ENCODE measurements around the gene KCNQ5. TPM values are rescaled to one million over a fixed set of nuclear protein-coding genes. Genes with fewer than 3 reads are reported as not detected.

The KCNQ5 gene
- total RNA-seq, 1 experiment from 2014 or later, result 17.8 TPM

GRCh38 chr6:72672906-72673305 lies 51.0 kb downstream of the KCNQ5 start:
- no peak for TF ChIP-seq EZH2 (IDR thresholded peaks at IDR 0.05; ENCODE audit: borderline replicate concordance, low read depth, low read length, poor library complexity, severe bottlenecking)
- Histone ChIP-seq H3K27ac (ENCODE audit: low read depth, low read length, poor library complexity, severe bottlenecking) (no peak overlapping the region), H3K9me3 (ENCODE audit: low read depth, low read length, poor library complexity, severe bottlenecking) (no peaks in the 10 kb centered on the region), H3K4me3 (ENCODE audit: low read depth, low read length, poor library complexity, severe bottlenecking) (no peak overlapping the region), H3K36me3 (ENCODE audit: insufficient read depth, low read length, poor library complexity, severe bottlenecking) (no peaks in the 10 kb centered on the region), H3K4me1 (ENCODE audit: insufficient read depth, low read length, poor library complexity, severe bottlenecking) (peaks cover 18% of the 10 kb centered on the region), H3K27me3 (replicated peaks; ENCODE audit: insufficient read depth, low read depth, low read length, poor library complexity) (no peaks in the 10 kb centered on the region)
- CTCF ChIA-PET, result no interaction called here
- POLR2A ChIA-PET (ENCODE audit: low non-redundant PET), result no interaction called here
- peak; percentile 45 for DNase-seq (ENCODE audit: low spot score)
- BruUV-seq (replicated peaks), result no TSS peak
- intact Hi-C loops (cut with micrococcal nuclease; ENCODE audit: unreplicated experiment), result no loop called here

GRCh38 chr6:72674842-72675241 lies 53.0 kb downstream of the KCNQ5 start:
- ChIA-PET POLR2A (ENCODE audit: low non-redundant PET) (no interaction called here), CTCF (no interaction called here)
- no TSS peak for BruUV-seq (replicated peaks)
- Histone ChIP-seq H3K27ac (ENCODE audit: low read depth, low read length, poor library complexity, severe bottlenecking) (no peak overlapping the region), H3K4me3 (ENCODE audit: low read depth, low read length, poor library complexity, severe bottlenecking) (no peak overlapping the region), H3K4me1 (ENCODE audit: insufficient read depth, low read length, poor library complexity, severe bottlenecking) (peaks cover 18% of the 10 kb centered on the region), H3K27me3 (replicated peaks; ENCODE audit: insufficient read depth, low read depth, low read length, poor library complexity) (no peaks in the 10 kb centered on the region), H3K36me3 (ENCODE audit: insufficient read depth, low read length, poor library complexity, severe bottlenecking) (no peaks in the 10 kb centered on the region), H3K9me3 (ENCODE audit: low read depth, low read length, poor library complexity, severe bottlenecking) (no peaks in the 10 kb centered on the region)
- no peak for DNase-seq (ENCODE audit: low spot score)
- intact Hi-C loops (cut with micrococcal nuclease; ENCODE audit: unreplicated experiment), result no loop called here
- TF ChIP-seq EZH2 (IDR thresholded peaks at IDR 0.05; ENCODE audit: borderline replicate concordance, low read depth, low read length, poor library complexity, severe bottlenecking) (no peak), CTCF (conservative IDR thresholded peaks at IDR 0.05; ENCODE audit: low read depth, low read length) (no peak)

- peaks cover 18% of the 10 kb centered on the region for H3K4me1 ChIP-seq (ENCODE audit: insufficient read depth, low read length, poor library complexity, severe bottlenecking)
- ChIA-PET CTCF (no interaction called here), POLR2A (ENCODE audit: low non-redundant PET) (no interaction called here)
- no peak overlapping the region for H3K4me3 ChIP-seq (ENCODE audit: low read depth, low read length, poor library complexity, severe bottlenecking)
- H3K36me3 ChIP-seq (ENCODE audit: insufficient read depth, low read length, poor library complexity, severe bottlenecking), result no peaks in the 10 kb centered on the region
- no peak overlapping the region for H3K27ac ChIP-seq (ENCODE audit: low read depth, low read length, poor library complexity, severe bottlenecking)
- H3K27me3 ChIP-seq (replicated peaks; ENCODE audit: insufficient read depth, low read depth, low read length, poor library complexity), result no peaks in the 10 kb centered on the region
- no peak for DNase-seq (ENCODE audit: low spot score)
- no TSS peak for BruUV-seq (replicated peaks)
- no peaks in the 10 kb centered on the region for H3K9me3 ChIP-seq (ENCODE audit: low read depth, low read length, poor library complexity, severe bottlenecking)
- intact Hi-C loops (cut with micrococcal nuclease; ENCODE audit: unreplicated experiment), result no loop called here
- TF ChIP-seq EZH2 (IDR thresholded peaks at IDR 0.05; ENCODE audit: borderline replicate concordance, low read depth, low read length, poor library complexity, severe bottlenecking), result no peak
- no peak for TF ChIP-seq CTCF (conservative IDR thresholded peaks at IDR 0.05; ENCODE audit: low read depth, low read length)
Measured at GRCh38 chr6:72675396-72675795, 53.5 kb downstream of the KCNQ5 start.

GRCh38 chr6:72676995-72677394 lies 55.1 kb downstream of the KCNQ5 start:
- no peaks in the 10 kb centered on the region for H3K9me3 ChIP-seq (ENCODE audit: low read depth, low read length, poor library complexity, severe bottlenecking)
- no peak overlapping the region for H3K27ac ChIP-seq (ENCODE audit: low read depth, low read length, poor library complexity, severe bottlenecking)
- intact Hi-C loops (cut with micrococcal nuclease; ENCODE audit: unreplicated experiment), result no loop called here
- peaks cover 18% of the 10 kb centered on the region for H3K4me1 ChIP-seq (ENCODE audit: insufficient read depth, low read length, poor library complexity, severe bottlenecking)
- no peaks in the 10 kb centered on the region for H3K36me3 ChIP-seq (ENCODE audit: insufficient read depth, low read length, poor library complexity, severe bottlenecking)
- no peaks in the 10 kb centered on the region for H3K27me3 ChIP-seq (replicated peaks; ENCODE audit: insufficient read depth, low read depth, low read length, poor library complexity)
- no peak for DNase-seq (ENCODE audit: low spot score)
- POLR2A ChIA-PET (ENCODE audit: low non-redundant PET), result no interaction called here
- CTCF ChIA-PET, result no interaction called here
- no TSS peak for BruUV-seq (replicated peaks)
- TF ChIP-seq EZH2 (IDR thresholded peaks at IDR 0.05; ENCODE audit: borderline replicate concordance, low read depth, low read length, poor library complexity, severe bottlenecking), result no peak
- TF ChIP-seq CTCF (conservative IDR thresholded peaks at IDR 0.05; ENCODE audit: low read depth, low read length), result no peak
- H3K4me3 ChIP-seq (ENCODE audit: low read depth, low read length, poor library complexity, severe bottlenecking), result no peak overlapping the region
